GM19193 (cell line): ENCODE data around the gene CDKN1A.

ENCODE experiments used
- POLR2A ChIP-seq: IDR thresholded peaks from 4 replicates; pipeline ENCODE4 v1.6.1; 2011; ENCODE audit not compliant: insufficient read depth, insufficient read length; ENCODE audit errors: extremely low read depth

The CDKN1A gene

DNA sequence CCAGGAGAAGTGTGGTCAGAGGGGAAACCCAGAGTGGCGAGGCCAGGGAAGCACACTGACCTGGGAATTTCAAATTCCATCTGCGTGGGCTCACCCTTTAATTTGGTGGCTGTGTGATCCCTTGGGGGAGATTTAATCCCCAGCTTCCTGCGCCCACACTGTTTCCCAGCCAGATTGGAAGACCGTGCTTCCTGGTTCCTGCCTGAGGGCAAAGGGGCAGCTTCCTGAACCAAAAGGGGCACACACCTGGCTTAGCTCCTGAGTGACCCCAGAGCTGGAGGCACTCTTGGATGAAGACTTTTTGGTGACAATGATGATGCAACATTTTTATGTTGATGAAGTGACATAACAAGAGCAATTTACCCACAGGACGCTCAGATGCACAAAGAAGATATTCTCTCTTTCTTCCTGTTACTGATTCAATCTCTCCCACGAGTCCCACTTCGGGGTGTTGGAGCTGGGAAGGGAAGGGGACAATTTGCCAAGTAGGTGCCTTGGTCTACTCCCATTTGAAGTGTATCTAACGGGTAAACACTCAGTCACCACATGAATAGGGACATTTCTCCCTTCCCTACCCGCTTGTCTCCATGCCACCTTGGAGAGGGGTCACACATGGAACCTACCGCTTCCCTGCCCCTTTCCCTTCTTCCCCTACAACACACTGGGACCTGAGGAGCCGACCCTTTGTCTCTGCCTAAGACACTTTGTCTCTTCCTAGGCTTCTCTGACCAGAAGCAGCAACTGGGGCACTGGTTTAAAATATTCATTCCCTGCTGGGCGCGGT lies 28.6 kb upstream of the CDKN1A start:
- no peak for TF ChIP-seq POLR2A

- TF ChIP-seq POLR2A, result no peak
Observed at GRCh38 chr6:36650848-36651478, 27.6 kb upstream of the CDKN1A start.

GRCh38 chr6:36651659-36652379 lies 26.7 kb upstream of the CDKN1A start:
- TF ChIP-seq POLR2A, result no peak

DNA sequence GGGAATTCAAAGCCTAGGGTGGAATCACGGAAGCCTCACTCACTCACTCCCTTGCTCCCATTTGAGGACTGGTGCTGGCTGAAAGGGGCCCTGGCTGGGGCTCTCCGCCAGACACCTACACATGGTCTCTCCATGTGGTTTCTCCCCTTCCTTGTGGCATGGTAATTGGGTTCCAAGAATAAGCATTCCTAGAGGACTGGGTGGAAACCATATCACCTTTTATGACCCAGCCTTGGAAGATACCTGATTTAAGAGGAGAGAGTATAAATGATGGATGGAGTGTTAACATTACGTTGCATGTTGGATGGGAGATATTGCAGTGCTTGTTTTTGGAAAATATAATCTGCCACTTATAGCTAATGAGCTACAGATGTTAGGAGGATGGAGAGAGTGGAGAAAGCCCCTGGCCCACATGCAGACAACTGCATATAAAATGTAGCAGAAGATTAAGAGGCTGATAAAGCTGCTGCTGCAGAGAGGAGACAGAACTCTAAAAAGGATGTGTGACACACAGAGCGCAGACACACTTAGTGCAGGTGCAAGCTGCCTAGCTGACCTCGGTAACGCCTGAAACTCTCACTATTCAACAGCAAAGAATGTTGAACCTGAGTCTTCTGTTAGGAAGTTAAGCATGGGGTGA lies 23.3 kb upstream of the CDKN1A start:
- TF ChIP-seq POLR2A, result no peak

GRCh38 chr6:36656441-36656840 lies 22.1 kb upstream of the CDKN1A start:
- TF ChIP-seq POLR2A, result no peak

DNA sequence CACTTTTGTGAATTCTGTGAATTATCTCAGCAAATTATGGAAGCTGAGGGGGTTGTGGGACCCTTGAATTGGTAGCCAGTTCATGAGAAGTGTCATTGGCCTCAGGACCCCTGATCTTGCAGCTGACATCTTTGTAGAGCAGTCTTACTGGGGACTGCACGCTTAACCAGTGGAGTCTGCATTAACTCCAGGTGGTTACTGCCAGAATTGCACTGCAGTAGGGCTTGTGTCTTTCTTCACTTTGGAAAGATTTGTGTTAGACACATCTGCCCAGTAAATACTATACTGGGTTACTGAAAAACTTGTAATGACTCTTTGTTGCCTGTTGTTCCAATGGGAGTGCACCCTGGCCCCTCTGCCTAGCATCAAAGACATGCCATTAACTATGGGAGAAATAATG lies 21.2 kb upstream of the CDKN1A start:
- TF ChIP-seq POLR2A, result no peak

DNA sequence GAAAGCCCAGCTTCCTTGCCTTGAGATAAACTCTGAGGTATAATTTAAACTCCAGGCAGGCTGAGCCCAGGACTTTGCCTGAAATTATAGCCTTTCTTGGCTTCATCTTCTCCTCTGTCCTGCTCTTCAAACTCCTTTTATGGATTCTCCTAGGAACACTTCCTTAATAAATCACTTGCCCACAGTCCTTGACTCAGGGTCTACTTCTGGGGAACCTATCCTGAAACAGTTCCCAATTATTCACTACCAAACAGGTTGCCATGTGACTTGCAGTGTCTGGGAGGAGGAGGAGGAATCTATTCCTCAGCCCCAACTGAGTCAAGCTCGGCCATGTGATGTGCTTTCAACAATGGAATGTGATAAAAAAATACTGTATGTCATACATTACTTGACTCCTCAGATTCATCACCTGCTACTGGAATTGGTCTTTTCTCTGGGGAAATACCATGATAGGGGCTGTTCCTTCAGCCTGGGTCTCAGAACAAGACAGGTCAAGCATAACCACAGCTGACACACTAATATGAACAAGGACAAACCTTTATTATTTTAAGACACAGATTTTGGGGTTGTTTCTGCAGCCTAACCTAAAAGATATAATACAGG lies 20.5 kb upstream of the CDKN1A start:
- no peak for TF ChIP-seq POLR2A

DNA sequence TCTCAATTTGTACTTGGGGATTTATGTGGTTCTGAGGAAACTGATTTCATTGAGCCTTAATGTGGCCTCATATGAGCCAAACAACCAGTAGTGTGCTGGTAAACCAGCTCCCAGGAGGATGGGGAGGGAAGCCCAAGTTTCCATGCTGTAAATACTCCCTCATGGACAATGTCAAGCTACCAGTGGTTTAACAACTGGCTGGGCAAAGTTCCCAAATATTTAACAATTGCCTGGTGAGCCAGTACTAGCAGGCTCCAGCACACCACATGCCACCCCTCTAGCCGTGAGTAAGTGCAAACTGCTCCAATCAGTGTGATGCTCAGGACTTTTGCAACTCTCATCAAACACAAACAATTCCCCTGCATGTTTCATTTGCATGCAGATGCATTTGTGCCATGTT lies 19.2 kb upstream of the CDKN1A start:
- no peak for TF ChIP-seq POLR2A

DNA sequence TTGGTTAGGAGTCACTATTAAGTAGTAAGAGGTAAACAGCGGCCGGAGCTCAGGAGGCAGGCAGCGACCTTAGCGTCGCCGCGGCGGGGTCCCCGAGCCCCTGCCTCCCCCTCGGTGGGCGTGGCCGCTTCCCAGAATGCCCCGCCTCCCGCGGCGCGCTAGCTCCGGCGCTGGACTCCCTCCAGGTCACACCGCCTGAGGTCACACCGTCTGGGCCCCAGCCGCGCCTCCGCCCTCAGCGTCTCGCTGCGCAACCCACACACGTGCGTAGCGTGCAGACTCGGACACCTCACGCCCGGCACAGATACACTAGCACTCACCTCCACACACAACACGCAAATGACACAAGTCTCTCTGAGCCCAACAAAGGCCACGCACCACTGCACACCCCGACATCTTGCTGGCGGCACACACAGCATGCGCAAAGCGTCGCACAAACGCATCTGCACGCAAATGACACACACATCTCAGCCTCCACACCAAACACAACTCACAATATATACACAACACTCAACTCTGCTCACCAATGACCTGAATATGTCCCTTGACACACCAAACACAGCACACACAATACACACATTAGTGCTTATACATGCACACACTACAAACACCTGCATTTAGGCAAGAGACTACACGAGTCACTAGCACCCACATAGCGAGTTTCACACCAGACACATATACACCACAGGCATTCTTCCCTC lies 17.6 kb upstream of the CDKN1A start:
- TF ChIP-seq POLR2A, result no peak

DNA sequence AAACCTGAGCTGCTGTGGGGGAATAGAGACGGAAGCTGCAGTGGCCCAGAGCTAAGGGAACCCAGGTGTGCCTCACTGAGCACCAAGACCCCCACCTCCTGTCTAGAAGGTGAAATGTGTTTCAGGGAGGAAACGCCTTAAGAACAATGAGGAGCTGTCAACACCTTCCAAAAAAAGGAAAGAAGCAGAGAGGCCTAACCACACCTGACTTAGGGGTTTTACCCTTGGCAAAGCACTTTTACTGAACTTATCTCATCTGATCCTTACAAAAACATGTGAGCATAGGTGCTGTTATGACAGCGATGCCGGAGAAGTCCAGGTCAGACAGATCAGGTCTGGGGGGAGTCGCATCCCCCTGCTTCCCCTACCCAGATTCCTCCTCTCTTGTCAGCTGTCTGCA lies 16.1 kb upstream of the CDKN1A start:
- TF ChIP-seq POLR2A, result no peak

GRCh38 chr6:36662827-36663256 lies 15.7 kb upstream of the CDKN1A start:
- TF ChIP-seq POLR2A, result no peak

GRCh38 chr6:36663504-36664446 lies 14.7 kb upstream of the CDKN1A start:
- TF ChIP-seq POLR2A, result no peak

- no peak for TF ChIP-seq POLR2A
Observed at GRCh38 chr6:36665180-36665579, 13.3 kb upstream of the CDKN1A start.
